HG03175 (cell line): ENCODE data around the gene ARMC2.
A peak's percentile ranks its signal among the peaks of the same experiment; 100 is the strongest.

Experiments used
- ATAC-seq: cut with Tn5 transposase; IDR thresholded peaks from one replicate; pipeline ENCODE4 v1.9.1; 2021; ENCODE audit warnings: mild to moderate bottlenecking, moderate library complexity; ENCODE audit not compliant: unreplicated experiment

Gene ARMC2

DNA sequence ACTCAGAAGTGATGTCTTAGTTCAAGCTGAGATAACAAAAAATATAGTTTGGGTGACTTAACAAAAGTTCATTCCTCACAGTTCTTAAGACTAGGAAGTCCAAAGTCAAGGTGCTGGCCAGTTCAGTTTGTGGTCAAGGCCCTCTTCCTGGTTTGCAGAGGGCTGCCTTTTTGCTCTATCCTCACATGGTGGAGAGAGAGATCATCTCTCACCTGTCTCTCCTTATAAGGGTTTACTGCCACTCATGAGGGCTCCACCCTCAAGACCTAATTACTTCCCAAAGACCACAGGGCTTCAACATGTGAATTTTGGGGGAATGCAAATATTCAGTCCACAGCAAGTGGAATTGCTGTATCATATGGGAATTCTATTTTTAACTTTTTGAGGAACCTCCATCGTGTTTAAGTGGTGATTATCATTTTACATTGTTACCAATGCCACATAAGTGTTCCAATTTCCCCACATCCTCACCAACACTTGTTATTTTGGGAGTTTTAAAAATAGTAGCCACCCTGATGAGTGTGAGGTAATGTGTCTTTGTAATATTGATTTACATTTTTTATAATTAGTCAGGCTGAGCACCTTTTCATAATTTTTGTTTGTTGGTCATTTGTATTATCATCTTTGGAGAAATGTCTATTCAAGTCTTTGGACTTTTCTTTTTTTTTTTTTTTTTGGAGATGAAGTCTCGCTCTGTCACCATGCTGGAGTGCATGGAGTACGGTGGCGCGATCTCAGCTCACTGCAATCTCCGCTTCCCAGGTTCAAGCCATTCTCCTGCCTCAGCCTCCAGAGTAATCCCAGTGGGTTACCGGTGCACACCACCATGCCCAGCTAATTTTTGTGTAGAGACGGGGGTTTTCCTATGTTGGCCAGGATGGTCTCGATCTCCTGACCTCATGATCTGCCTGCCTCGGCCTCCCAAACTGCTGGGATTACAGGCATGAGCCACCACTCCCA, 134.2 kb downstream of the ARMC2 start:
- no peak for ATAC-seq

DNA sequence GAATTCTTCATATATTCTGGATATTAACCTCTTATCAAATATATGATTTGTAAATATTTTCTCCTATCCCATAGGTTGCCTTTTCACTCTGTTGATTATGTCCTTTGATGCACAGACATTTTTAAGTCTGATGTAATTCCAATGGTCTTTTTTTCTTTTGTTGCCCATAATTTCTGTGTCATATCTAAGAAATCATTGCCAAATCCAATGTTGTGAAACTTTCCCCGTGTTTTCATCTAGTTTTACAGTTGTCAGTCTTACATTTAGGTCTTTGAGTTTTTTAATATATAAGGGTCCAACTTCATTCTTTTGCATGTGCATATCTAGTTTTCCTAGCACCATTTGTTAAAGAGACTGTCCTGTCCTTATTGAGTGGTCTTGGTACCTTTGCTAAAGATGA, 134.9 kb downstream of the ARMC2 start:
- ATAC-seq = no peak

DNA sequence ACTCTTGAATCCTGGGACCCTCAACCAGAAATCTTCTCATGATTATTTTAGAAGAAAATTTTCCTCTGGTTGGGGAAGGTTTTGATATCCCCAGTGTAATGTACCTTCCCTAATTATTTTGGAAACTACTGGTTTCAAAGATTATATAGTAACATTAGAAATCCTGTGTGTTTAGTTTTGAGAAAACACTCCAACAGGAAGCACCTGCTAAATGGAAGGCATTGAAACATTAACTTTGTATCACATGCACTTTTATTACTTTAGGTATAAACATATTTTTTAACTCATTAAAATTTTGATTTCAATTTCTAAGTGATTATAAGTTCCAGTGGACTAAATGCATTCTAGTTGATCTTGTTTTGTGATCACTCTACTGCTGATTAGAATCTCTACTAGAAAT, 137.1 kb downstream of the ARMC2 start:
- no peak for ATAC-seq

DNA sequence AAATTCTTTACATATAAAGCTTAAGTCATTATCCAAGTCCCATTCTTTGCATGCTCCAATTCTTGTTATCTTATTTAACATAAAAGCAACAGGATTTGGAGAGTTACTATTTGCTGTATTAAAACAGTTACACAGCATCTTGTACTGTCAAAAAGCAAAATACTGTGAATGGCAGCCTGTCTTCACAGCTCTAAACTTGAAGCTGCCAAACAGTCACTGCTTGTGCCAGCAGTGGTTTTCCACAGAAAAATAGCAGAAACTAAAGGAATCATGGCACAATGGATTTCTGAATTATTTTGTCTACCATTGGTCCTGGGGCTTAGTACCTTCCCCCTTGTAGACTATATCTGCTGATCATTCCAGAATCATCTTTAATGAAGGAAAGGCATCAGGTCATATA, 138.9 kb downstream of the ARMC2 start:
- no peak for ATAC-seq

DNA sequence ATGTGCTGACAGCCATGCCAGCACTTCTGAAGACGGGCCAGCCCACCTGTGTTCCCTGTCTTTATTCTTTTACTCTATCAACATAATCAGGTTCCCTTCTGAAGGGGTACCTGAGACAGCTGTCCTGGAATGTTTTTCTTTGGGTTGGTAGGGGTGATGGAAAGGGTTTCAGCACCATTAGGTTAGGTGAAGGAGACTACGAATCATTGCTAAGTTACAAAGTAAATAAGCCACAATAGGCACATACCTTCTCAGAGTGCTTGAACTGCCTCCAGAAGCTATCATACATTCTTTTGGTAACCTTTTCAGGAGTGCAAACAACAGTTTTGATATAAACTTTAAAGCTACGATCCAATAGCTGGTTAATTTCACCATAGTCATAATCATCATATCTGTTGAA, 140.1 kb downstream of the ARMC2 start:
- ATAC-seq = no peak

DNA sequence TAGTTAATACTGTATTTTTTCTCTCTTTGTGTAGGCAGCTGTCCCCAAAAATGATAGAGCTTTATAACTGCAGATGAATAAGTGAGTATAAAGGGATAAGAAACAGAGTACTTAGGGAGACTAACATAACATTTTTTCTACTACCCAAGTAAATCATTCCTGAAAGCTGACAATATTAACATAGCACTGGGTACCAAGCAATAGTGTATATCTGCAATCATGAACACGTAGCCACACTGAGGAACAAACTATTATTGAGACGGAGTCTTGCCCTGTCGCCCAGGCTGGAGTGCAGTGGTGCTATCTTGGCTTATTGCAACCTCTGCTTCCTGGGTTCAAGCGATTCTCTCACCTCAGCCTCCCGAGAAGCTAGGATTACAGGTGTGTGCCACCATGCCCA, 140.5 kb downstream of the ARMC2 start:
- ATAC-seq = no peak

DNA sequence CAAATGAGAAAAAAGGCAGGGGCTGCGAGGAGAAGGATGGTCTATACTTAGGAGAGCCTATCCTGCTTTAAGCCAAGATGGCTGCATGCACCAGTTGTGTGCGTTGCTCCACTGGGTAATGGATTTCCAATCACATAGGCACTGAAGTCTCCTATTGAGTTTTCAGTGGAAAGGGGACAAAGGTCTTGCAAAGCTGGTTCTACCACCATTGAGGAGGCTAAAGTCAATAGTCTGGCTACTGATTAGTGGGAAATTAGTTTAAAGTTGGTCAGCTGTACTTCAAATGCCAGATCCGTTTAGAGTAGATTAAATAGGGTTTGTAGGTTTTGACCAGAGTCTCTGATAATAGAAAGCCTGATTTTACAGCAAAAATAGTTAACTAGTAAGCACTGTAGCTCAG, 141.5 kb downstream of the ARMC2 start:
- ATAC-seq = no peak

DNA sequence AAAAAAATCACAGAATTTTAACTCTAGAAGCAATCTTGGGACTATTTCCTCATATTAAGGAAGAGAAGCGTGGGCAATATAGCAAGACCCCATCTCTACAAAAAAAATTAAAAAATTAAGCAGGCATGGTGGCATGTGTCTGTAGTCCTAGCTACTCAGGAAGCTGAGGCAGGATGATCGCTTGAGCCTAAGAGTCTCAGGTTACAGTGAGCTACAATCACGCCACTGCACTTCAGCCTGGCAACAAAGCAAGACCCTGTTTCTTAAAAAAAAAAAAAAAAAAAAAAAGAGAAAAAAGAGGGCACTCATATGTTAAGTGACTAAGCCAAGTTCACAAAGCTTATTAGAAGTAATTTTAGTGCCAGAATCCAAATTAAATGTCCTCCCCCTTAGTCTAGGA, 145.7 kb downstream of the ARMC2 start:
- ATAC-seq = no peak

DNA sequence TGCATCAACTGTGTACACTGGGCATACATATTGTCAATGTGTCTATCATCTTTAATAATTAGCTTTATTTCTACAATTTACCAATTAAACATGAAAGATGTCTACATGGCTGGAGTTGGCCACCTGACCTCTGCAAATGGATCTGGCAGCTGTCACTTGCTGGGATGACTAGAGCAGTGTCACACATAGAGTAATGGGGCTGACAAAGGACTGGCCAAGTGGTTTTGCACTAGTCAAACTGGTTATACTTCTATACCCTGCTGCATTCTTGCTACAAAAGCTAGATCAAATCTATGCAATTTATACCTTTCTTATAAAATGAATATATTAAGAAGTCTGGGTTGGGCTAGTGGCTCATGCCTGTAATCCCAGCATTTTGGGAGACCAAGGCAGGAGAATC, 147.1 kb downstream of the ARMC2 start:
- ATAC-seq = no peak

DNA sequence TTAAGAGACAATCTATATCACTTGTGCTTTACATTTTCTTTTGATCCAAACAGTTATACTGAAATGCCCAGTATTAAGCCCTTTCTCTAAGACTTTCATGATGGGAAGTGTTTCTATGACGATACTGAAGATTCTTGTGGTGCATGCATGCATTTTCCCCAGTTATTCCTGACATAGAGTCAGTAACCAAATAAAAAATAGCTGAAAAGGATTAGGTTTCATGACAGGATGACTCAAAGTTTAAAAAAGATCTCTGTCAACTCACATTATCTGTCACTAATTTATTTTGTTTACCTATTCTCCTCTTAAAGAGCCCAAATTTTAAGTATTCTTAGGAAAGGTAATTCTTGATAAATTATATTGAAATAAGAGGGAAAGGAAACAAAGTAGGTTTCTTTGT, 148.0 kb downstream of the ARMC2 start:
- ATAC-seq = no peak

DNA sequence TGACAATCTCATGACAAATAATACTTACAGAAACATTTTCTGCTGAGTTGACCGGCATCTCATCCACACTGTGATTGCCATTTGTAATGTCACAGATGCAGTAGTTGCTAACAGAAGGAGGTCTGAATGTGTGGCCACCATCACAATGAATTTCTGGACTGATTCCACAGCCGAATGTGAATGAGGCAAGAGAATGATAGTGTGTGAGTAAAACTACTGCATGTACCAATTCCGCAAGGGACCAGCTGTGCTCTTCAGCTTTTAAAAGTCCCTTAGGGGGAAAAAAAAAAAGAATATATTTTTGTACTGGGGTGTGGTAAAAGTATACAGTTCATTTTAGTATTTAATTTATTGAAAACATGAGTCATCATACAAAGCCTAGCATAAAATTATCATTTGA, 150.3 kb downstream of the ARMC2 start:
- ATAC-seq = no peak

DNA sequence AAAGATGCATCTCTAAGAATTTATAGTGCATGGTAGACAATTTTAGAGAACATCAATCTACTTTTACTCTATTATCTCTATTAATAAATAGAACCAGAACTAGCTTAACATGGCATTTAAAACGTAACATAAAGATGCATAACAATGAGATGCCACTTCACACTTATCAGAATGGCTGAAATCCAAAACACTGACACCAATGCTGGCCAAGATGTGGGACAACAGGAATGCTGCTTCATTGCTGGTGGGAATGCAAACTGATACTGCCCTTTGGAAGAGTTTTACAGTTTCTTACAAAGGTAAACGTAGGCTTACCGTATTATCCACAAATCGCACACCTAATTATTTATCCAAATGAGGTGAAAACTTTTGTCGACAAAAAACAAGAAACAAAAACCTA, 151.2 kb downstream of the ARMC2 start:
- no peak for ATAC-seq

DNA sequence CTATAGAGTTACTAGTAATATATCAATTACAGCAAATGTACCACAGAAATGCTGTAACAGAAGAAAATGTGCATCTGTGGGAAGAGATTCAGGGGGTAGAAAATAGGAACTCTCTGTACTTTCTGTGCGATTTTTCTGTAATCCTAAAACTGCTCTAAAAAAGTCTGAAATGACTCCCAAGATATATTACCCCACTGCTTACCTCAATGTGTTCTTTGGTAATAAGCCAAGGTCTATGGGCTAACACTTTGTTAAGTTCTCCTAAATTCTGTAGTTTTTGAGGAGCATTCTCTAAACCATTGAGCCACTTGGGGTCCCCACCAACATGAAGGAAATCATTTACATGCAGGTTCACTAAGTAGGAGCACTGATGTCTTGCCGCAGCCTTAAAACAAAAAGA, 152.1 kb downstream of the ARMC2 start:
- ATAC-seq = no peak

DNA sequence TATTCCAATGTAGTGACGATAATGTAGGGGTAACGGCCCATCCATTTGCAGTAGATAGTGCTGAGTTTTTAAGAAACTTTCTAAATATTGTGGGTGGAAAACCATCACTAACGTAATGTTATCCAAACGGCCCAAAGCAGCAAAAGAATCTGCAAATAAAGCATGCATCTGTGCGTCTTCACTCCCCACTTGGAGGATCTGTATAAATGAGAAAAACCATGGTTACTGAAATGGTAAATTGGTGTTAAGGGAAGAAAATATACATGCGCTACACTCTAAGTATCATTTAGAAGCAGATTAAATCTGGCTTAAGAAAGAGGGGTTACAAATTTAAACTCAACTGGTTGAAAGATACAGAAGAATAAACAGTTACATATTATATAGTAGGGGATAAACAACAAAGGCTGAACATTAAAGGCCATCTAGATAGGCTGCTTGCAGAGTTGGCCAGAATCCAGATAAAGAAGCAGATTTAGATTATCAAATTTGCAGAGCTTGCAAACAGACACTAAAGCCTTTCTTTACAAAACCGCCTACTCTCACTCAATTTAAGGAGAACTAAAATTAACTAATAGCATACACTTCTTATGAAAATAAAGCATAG, 153.2 kb downstream of the ARMC2 start:
- no peak for ATAC-seq

DNA sequence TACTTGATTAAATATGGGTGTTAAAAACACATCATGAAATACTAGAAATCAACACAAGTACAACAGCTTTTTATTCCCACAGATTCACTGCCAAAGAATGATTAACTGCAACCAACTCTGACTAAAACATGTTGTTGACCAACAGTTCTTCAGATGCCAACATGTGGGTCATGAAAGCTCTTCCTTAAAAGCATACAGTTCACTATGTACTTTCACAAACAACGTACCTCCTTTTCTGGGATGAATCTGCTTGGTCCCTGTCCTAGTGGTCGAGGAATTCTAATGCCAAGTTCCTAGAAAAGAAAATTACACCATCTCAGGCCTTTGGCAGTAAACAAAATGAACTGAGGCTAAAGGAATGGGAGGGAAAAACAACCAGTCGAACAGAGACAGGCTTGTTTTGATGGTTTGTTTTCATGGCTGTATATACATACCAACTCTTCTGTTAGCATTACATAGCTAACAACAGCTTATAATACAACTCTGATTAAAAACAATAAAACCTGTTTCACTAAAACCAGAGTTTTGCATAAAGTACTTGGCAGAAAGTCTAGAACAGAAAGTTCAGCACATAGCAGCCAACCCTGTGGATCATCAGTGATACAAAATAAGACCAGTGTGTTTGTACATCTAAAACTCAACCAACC, 154.0 kb downstream of the ARMC2 start:
- ATAC-seq = no peak

DNA sequence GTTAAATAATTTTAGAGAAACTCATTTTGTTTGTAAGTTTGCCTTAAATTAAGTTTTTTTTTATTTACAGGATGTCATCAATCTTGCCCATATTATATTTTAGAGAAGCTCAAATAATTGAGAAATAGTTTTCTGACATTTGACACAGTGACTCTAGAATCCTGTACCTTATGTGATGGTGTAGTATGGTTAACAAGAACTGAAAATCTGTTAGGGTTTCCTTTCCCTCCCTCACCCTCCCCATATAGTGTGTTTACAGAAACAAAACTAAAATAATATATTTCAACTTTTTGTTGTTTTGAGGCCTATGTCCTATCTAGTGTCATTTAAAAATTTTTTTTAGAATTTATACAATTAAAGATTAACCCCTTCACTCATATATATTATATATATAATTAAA, 154.7 kb downstream of the ARMC2 start:
- ATAC-seq = no peak

DNA sequence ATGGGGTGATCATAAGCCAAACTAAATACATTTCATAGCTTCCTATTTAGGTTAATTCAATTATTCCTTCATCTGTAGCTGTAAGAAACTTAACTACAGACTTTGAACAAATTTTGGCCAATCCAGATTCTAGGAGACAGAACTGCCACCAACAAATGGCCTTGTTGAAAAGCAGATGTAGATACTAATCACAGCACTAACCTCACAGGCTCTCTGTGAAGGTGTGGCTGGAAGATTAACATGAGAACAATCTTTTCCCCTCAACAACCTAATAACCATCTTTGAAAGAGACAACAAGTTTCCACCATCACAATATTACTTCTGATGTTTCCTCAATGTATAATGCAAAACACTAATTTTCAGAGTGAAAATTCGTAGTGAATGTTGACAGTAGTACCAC, 158.6 kb downstream of the ARMC2 start:
- ATAC-seq = no peak

DNA sequence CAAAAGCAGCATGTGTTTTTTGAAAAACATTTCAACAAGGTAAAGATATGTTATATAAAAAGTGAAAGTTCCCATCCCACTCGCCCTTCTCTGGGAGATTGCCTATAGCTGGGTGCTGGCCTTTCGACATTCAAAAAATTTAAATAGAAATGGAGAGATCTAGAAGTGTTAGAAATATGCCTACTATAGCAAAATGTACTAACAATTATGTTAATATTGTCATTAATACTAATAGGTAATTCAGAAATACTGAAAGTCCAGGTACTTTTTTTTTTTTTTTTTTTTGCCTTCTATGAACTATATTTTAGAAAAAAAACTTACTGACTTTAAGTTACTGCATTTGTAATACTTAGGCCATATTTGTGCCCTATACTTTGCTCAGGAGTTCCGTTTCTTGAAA, 159.3 kb downstream of the ARMC2 start:
- no peak for ATAC-seq

DNA sequence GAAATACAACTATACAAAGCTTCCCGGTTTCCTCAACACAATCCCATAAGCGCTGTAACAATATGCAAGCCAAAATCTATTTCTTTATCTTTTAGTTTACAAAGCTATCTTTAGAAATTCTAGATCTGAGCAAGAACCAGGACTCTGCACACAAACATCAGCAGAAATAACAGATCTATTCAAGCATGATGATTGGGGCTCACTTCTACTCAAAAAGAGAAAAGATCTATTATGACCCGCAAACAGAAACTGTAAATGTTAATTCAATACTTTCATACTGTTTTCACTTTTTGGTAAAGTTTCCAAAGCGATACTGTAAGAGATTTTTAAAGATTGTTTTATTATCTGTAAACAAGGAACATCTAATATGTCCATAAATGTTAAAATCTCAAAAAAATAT, 159.8 kb downstream of the ARMC2 start:
- peak; percentile 43 for ATAC-seq

DNA sequence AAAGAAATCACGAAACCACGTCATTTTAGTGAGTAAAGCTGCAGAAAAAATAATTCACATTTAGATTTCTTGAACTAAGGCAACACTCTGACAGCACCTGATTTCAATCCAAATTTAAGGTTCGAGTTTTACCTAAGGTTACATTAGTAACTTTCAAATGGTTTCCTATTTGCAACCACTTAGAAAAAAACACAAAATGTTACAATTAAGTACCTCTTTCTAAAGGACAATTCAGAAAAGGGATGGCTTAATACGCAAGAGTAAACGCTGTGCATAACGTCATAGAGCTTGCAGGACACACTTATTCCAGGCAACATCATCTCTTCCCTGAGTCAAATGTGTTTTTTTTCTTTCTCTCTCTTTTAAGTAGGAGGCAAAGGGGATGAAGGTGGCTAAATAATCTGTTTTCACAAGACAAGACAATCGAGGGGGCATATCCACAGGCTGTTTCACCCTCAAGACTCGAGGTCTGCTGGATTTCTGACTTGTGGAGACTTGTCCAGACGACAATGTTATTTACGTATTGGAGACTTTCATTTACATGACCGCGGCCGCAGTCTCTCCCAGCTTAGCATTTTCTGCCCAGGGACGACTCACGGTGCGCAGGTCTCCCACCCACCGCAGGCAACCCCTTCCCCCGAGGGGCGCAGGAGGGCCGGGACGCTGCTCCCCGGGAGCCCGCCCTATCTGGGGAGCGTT, 160.5 kb downstream of the ARMC2 start:
- peak; percentile 22 for ATAC-seq

DNA sequence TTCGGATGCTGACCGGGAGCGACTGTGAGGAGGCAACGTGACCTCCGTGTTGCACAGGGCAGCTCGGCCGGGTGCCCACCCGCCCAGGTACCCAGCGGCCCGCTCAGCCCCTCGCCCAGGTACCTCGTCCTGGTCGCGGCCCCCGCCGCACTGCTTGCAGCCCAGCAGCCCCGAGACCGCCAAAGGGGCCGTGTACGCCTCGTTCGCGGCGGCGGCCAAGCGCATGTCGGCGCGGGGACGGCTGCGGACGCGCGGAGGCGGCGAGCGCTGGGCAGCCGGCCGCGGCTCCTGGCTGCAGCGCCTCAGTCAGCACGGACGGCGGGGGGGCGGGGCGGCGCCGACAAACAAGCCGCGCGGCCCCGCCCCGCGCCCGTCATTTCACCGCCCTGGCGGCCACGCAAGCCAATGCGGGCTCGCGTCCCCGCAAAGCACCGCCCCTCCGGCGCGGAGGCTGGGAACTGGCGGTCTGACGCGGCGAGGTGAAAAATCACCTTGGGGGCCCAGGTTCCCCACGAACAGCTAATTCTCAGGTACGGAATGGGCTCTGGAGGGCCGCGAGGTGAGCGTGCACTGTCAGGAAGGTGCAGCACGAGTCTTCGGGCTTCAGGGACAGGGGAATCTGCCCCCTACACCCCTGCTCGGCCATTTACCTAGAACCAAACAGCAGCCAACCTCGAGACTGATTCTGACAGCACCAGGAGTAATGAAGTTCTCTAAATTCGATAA, 161.2 kb downstream of the ARMC2 start:
- peak; percentile 93 for ATAC-seq
